ENCODE results near the gene KLHL26.
A peak's percentile ranks its signal among the peaks of the same experiment; 100 is the strongest.

Gene KLHL26

DNA sequence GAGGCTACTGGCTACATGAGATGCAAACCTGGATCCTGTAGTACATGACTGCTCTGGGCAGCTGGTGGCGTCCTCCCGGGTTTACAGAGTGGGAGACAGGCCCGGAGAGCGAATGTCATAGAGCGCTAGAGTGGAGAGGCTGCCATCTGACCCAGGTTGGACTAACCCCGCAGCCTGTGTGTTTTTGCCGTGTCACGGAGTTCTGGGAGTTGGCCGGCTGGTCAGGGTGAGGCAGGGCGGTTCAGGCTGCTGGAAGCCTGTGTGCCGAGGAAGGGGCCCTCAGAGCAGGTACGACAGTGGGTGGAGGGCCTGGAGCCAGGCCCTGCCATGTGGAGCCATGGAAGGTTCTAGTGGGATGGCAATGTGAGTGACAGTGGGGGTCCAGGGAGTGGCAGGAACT is 59.2 kb downstream of the KLHL26 start:
- DNase-seq (ENCODE audit: low read depth), result no peak

GRCh38 chr19:18697680-18698079 is 60.9 kb downstream of the KLHL26 start:
- DNase-seq (ENCODE audit: low read depth), result no peak

- DNase-seq (ENCODE audit: low read depth), result no peak
Measured at GRCh38 chr19:18698321-18699167, 61.7 kb downstream of the KLHL26 start.

DNA sequence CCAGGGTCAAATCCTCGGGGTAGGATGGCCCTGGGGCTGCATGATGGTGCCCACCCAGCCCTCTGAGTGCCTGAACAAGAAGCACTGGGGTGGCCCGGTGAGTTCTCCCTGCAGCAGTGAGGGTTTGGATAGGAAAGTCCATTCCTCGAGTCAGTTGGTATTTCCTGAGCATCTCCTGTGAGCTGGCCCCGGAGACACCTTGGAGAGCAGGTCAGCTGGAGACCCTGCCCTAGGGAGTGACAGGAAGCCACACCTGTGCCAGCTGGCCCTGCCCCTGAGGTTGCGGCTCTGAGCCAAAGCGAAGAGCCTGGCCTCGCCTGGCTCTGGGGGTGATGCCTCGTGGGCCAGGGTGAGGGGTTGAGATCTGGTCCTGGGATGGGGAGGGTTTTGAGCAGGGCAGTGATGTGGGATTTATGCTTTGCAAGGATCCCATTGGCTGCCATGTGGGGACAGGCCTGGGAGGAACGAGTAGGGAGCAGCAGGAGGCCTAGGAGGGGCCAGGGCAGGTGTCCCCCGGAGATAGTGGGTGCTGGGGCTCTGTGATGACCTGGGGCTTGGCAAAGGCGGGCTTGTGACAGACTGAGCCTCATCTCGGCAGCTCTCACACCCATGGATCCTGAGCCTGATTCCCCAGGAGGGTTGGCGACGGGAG is 62.7 kb downstream of the KLHL26 start:
- no peak for DNase-seq (ENCODE audit: low read depth)

DNA sequence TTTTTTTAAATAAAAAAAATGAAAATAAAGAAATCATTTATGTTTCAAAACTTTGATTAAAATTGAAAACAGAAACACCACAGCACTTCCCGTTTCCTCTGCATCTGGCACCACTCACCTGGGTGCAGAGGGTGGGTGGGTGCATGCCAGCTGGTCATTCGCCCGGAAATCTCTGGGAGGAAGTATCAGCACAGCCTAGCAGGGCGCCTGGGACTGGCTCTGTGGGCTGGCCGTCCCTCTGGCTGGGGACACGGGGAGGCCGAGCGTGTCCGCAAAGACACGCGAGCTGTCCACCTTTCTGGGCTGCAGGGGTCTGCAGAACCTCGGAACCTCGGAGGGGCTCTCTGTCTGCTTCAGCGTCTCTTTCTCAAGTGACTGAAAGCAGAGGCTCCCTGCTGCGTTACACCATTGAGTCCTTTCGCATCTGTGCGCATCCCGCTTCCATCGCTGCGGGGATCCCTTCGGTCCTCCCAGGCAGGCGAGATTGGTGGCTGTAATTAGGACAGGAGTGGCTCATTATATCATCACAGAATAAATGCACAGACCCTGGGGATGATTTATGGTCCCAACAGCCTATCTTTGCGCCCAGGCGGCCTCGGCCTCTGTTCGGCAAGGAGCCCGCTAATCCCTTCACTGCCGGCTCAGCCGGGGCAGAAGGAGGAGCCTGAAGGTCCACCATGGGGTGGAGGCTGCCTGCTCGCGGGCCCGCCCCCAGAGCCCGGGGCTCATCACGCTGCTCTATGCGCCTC is 63.8 kb downstream of the KLHL26 start:
- DNase-seq (ENCODE audit: low read depth), result peak; percentile 56

GRCh38 chr19:18701250-18701608 is 64.4 kb downstream of the KLHL26 start:
- no peak for DNase-seq (ENCODE audit: low read depth)

DNA sequence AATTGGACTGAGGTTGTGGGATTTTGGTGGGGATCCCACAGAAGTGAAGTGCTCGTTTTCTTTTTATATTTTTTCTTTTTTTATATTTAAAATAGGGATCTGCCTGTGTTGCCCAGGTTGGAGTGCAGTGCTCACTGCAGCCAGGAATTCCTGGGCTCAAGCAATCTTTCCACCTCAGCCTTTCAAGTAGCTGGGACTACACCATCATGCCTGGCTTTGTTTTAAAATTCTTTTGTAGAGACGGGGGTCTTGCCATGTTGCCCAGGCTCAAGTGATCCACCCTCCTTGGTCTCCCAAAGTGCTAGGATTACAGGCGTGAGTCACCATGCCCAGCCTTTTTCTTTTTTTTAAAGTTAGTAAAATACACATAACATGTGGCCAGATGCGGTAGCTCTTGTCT is 67.2 kb downstream of the KLHL26 start:
- no peak for DNase-seq (ENCODE audit: low read depth)

DNA sequence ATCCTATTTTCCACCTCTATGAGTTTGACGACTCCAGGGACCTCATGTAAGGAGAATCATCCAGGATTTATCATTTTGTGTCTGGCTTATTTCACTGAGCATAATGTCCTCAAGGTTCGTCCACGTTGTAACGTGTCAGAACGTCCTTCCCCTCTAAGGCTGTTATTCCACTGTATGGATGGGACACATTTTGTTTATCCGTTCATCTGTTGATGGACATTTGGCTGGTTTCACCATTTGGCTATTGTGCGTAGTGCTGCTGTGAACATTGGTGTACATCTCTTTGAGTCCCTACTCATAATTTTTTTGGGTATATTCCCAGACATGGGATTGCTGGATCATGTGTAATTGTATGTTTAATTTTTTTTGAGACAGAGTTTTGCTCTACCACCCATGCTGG is 68.1 kb downstream of the KLHL26 start:
- no peak for DNase-seq (ENCODE audit: low read depth)

DNA sequence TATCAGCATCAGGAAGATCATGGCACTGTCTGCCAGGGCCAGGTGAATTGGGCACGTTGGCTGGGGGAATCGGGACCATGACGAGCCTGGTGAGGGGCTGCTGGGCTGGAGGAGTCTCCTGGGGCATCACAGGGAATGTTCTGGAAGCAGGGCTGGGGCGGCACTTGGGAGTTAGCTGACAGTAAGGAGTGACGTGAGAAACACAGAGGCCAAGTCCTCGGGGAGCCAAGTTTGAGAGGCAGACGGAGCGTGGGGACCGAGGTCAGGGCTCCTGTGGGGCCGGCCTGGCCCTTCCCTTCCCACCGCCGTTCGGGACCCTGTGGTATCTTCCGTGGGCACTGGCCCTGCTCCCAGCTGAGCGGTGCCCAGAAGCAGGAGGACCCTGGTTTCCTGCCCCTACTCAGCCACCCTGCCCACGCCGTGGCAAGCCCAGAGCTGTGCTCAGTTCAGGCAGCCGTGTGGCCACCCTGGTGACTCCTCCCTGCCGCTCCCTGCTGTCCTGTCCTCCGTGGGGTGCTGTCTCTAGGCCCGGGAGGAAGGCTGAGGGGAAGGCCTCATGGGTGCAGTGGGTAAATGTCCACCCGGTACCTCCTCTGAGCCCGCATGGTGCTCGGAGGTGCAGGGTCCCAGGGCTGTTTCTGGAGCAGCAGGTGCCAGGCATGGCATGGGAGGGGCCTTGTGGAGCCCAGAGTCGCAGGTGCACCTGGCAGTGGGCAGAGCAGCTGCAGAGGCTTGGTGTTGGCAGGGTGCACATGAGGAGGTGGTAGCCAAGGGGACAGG is 71.8 kb downstream of the KLHL26 start:
- no peak for DNase-seq (ENCODE audit: low read depth)

DNA sequence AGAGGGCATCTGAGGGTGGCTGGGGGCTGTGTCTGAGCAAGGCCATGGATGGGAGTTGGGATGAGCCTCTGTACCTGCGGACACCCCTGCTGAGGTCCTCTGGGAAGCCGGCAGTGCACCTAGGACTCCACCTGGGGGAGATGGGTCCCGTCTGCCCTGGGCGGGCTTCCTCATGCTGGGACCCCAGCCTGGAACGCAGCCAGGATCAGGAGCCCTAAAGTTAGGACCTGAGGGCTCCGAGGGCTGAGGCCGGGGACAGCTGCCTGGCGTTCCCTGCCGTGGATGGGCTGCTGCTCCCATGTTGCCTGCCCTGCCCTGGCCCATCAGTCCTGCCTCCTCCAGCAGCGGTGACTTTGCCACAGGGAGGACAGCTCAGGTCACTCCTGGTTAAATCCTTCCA is 72.7 kb downstream of the KLHL26 start:
- DNase-seq (ENCODE audit: low read depth), result no peak

- DNase-seq (ENCODE audit: low read depth), result no peak
Measured at GRCh38 chr19:18710186-18710585, 73.4 kb downstream of the KLHL26 start.

GRCh38 chr19:18710996-18711751 is 74.3 kb downstream of the KLHL26 start:
- no peak for DNase-seq (ENCODE audit: low read depth)

GRCh38 chr19:18711893-18712292 is 75.1 kb downstream of the KLHL26 start:
- no peak for DNase-seq (ENCODE audit: low read depth)

DNA sequence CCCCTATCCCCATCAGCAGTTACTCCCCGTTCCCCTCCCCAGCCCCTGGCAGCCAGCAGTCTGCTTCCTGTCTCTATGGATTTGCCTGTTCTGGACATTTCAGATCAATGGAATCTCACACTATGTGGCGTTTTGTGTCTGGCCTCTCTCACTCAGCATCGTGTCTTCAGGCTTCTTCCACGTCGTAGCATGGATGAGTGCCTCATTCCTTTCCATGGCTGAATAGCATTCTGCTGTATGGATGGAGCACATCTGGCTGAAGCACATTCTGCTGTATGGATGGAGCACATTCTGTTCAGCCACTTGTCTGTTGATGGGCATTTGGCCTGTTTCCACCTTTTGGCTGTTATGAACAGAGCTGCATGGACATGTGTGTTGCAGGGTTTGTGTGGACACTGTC is 76.2 kb downstream of the KLHL26 start:
- DNase-seq (ENCODE audit: low read depth), result no peak

- DNase-seq (ENCODE audit: low read depth), result no peak
Measured at GRCh38 chr19:18713550-18714117, 76.8 kb downstream of the KLHL26 start.

- no peak for DNase-seq (ENCODE audit: low read depth)
Measured at GRCh38 chr19:18715416-18715815, 78.6 kb downstream of the KLHL26 start.

GRCh38 chr19:18716857-18717256 is 80.0 kb downstream of the KLHL26 start:
- DNase-seq (ENCODE audit: low read depth), result no peak

GRCh38 chr19:18717601-18718000 is 80.8 kb downstream of the KLHL26 start:
- no peak for DNase-seq (ENCODE audit: low read depth)

GRCh38 chr19:18718015-18718526 is 81.2 kb downstream of the KLHL26 start:
- DNase-seq (ENCODE audit: low read depth), result no peak

GRCh38 chr19:18718846-18719458 is 82.1 kb downstream of the KLHL26 start:
- DNase-seq (ENCODE audit: low read depth), result no peak

All from stimulated activated CD8-positive, alpha-beta memory T cell treated with anti-CD3 and anti-CD28 coated beads, Interleukin-4, amount 100 ng/mL, for 24 hours (primary cell).